Jurkat, Clone E6-1 (cell line): ENCODE measurements around the gene PEPD.

Experiments used
- DNase-seq: peaks from one replicate; pipeline ENCODE4 v3.0.0-alpha.2; 2011; ENCODE audit warnings: low read depth, low spot score
- H3K4me3 ChIP-seq: 2 replicates; pipeline ENCODE4 v1.5.1; 2011; ENCODE audit warnings: mild to moderate bottlenecking, low read length, control low read depth, moderate library complexity

The PEPD gene

DNA sequence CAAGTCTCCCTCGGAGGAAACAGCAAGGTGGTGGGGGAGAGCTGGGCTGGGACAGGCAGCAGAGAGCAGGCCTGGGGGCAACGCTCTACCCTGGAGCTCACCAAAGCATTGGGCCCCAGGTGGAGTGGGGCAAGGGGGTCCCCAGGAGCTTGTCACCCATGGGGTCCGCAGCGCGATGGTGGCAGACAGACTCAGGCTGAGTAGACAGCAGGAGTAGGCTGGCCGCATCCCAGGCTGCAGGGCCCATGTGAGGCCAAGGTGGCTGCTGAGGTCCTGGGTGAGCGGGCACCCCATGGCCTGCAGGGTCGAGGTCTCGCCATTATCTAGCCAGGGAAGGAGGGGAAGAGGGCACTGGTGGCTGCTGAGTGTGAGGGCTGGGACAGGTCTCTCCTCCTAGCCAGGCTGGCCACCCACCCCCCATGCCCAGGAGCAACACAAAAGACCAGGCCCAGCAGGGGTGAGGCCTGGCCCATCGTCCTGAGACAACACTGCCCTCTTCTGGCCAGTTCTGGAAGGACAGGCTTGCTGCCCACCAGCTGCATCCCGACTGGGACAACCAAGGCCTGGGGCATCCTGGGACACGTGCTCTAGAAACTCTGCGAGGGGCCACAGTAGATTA lies 115.0 kb downstream of the PEPD start:
- peak; percentile 24 for DNase-seq
- no peak overlapping the region for H3K4me3 ChIP-seq

DNA sequence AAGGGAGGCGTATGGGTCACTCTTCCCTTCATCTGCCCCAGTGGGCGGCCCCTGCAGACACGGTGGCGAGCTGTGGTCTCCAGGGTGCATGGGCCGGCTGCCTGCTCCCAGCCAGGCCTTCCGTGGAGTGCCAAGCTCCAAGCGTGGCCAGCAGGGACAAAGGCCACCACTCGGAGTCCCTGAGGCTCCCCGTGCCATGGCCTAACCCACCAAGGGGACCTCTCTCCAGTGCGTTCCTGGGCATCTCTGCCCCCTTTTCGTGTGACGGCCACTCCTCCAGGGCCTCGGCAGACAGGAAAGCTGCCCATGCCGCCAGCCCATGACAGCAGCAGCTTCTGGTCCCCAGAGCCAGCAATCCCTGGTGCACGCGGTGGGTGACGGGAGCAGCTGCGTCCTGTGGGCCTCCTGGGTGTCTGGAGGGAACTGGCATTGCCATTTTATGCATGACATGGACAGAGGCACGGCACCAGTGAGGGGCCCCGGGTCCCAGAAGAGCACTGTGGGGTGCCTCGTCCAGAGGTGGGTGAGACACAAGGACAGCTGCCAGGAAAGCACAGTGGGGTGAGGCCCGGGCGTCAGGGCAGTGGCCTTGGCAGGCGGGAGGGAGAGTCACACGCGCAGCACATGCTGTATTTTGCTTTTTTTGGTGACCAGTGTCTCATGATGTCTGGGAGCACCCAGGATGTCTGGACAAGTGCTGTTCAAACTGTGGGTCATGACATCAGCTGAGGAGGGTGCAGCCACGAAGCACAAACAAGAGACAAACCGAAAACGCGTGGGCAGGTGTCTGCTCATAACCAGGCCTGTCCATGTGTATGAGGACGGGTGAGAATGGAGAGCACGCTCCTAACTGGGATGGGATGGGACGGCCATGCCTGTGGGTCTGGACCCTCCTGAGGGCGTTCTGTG lies 115.8 kb downstream of the PEPD start:
- no peak overlapping the region for H3K4me3 ChIP-seq
- no peak for DNase-seq

DNA sequence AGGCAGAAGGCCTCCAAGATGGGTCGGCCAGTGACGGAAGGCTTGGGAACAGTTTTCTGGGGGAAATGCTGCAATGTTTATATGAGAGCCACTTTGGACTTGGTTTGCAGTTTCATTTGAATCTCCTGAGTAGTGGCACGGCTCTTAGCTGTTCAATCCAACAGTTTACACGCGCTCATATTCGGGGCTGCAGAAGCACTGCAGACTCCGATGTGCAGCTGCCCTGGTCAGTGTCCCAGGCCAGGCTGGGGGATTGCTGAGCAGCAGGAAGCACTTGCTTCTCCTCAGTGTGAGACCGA lies 116.4 kb downstream of the PEPD start:
- no peak overlapping the region for H3K4me3 ChIP-seq
- DNase-seq: no peak

DNA sequence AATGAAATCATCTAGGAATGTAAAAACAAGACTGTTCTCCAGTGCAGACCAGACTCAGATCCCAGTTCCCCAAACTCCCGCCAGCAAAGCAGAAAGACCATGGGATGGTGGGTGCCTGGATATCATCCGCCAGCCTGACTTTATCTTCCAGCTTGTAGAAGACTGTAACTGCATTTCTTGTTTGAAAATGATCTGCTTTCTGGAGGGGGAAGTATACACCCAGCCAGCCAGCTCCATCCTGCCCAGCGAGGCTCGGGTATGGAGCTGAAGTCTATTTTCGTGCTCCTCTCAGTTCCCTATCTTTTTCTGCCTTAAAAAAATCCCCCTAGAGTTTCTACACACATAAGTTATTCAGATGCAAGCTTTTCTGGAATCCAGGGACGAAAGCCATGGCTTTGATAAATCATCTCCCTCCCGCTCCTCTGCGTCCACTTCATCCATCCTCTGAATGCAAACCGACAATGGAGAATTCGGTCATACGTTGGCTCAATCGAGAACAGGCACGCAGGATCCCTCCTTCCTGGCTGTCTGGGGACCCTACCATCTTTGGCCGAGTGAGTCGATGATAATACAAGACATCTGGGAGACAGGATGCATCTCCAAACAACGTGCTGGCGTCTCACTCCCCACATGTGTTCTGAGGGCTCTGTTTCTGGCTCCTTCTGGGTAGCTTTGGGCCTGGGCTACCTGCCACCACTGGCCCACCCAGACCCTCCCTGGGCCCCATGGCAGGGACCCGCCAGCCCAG lies 116.9 kb downstream of the PEPD start:
- no peak overlapping the region for H3K4me3 ChIP-seq
- no peak for DNase-seq

DNA sequence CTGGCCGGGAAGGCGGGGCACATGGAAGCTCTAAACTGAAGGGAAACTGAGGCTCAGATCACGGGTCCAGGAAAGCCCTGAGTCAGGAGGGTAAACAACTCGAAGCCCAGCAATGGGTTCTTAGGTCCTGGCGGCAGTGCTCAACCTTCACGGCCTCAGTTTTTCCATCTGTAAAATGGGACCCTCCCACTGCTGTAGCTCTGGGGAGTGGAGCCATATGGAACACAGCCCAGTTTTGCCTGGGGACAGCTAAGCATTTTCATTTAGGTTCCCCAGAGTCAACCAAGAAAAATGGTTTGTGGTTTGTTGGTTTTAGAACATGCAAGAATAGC lies 117.7 kb downstream of the PEPD start:
- no peak overlapping the region for H3K4me3 ChIP-seq

DNA sequence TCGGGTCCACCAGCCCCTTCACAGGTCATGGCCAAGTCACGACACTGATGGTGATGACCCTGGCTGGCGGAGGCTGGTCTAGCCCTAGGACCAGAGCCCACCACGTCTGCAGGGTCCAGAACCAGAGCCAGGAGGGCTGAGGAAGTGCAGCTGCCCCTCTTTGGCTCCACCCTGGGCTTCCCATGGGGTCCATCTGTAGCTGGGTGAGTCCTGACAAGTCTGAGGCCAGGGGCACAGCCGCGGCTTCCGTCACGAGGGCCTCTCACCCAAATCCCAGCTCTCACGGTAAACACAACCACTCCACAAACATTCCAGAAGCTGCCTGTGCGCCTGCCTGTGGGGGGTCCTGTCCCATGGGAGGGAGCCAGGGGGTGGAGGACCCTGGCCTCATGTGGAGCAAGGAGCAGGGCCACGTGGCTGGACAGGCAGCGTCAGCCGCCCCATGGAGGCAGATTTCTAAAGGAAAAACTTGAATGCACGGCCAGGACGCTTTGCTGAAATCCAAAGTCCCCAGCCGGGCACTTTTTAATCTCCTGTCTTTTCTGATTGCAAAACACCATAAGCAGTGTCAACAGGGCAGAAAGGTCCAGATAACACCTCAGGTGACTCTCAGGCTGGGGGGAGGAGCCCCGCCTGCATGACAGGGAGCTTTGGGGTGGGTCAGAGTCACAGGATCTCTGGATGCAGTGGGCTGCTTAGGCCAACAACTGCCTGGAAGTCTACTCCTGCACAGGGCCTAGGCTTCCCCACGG lies 118.2 kb downstream of the PEPD start:
- no peak overlapping the region for H3K4me3 ChIP-seq
- no peak for DNase-seq

More for the DNA sequence above, 117.7 kb downstream of the PEPD start:
- no peak for DNase-seq

DNA sequence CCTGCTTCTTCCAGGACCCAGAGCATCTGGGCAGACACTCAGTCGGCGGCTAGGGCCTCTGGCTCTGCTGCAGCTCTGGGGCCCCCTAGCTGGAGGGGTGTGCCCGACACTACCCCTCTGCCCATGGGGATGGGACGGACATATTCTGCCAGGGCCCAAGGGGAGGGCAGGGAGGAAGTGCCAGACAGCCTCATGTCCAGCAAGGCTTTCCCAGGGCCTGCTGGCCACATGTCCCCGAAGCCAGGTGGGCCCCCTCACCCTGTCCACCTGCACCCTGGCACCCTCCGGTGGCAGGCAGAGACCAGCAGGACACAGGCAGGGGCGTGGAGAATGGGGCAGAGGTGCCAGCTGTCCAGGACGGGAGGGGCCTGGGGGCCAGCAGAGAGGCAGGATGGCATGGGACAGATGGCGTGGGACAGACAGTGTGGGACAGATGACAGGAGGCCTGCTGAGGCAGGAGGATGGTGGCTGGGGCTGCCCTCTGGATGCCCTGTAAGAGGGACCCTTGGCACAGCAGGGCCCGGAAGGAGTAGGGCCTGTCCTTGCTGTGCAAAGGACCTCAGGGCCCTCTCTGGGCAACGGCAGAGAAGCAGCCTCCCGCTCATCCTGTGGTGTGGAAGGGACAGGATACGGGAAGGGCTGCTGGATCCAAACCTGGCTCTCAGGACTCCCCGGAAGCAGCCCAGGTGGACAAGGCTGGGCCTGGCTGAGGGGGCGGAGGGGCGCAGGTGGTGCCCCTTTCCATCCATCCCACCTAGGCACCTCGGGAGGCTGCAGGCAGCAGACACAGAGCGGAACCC lies 119.0 kb downstream of the PEPD start:
- DNase-seq: no peak

DNA sequence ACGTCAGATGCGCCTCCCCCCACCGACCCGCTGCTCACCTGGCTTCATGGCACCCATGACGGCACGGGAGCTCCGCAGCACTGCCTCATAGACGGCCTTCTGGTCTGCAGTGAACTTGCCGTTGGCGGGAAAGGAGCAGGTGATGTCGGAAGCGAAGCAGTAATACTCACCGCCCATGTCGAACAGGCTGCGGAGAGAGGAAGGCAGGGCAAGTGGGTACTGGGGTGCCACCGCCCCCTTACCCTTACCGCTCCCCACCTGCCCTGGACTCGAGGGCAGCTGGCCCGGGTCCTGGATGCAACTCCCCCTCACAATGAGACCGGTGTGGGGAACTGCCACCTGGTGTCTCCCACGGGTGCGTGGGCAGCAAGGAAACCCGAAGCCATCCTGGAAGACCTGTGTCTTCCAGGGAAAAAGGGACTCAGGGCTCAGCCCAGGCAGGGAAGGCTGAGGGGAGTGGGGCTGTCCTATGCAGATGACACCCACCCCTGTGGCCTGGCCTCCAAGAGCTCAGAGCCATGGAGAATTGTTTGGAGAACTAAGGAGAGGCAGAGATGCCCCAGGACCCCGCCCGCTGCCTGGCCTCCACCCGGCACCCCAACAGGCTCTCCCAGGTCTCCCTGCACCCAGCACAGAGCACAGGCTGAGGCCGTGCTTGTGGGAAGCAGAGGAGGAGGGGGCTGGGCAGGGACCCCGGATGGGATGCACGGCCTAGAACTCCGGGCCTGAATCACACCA lies 119.7 kb downstream of the PEPD start:
- no peak overlapping the region for H3K4me3 ChIP-seq
- DNase-seq: no peak

More for the DNA sequence above, 119.0 kb downstream of the PEPD start:
- H3K4me3 ChIP-seq: no peak overlapping the region

DNA sequence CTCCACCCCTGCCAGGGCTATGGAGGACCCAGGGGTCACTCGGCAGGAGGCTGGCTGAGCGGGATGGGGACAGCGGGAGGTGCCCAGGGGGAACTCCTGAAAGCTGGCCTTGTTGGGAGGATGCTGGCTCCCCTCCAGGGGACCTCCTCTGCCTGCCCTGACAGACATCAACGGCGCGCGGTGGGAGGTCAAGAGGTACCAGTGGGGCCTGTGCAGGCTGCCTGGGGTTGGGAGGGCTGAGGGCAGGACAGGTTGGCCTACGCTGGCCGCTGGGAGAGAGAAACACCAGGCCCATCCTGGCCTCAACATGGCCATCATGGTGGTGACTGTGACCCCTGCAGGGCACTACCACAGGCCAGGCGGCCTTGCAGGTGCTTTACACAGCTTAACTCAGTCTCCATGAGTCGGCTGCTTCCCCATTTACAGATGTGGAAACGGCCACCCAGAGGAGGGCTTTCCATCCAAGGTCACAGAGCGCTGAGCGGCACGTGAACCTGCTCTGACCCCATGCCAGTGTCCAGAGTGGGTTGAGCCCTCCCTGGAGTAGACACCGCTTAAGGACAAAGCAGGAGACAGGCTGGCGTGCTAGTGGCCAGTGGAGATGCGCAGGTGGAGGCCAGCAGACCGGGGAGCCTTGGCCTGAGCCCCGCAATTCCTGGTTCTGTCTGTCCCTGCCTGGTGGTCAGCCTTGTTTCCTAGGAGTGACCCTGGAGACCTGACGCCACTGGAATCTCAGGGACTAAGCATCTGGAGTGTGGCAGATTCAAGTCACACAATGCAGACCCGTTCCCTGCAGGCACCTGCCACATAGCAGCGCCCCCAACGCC lies 120.5 kb downstream of the PEPD start:
- DNase-seq: no peak
- H3K4me3 ChIP-seq: no peak overlapping the region

DNA sequence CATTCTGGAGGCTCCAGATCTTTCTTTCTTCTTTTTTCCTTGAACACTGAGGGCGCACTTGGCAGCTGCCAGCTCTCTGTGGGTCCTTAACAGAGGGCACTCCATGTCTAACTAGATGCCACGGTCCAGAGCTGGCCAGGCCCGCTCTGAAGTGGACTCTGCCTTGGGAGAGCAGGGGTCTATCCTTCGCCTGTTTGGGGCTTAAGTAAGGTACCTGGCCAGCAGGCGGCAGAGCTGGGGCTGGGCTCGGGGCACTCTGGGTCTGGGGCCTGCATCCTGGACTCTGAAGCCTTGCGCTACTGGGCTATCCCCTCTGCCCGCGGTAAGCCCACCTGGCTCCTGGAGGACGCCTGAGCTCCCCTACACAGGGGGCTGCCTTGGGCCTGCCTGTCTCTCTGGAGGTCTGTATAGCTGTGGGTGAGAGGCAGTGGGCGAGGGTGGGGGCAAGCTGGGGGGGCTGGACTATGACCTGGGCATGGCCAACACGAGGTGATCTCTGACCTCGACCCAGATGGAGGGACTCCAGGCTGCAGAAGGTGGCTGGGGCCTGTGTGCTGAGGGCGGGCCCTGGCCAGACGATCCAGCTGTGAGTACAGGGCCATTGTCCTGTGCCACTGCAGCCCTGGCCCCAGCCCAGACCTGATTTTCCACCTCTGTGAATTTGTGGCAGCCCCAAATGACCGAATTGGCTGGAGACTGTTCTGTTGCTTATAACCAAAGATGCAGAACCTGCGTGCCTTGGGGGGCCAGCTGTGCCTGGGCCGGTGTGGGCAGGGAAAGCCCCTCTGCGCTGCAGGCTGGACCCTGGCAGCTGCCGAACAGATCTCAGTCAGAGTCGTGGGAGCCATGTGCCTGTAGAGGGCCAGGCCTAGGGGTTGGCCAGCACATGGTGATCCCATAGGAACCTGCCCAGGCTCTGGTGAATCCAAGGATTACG lies 121.6 kb downstream of the PEPD start:
- DNase-seq: no peak
- H3K4me3 ChIP-seq: no peak overlapping the region

DNA sequence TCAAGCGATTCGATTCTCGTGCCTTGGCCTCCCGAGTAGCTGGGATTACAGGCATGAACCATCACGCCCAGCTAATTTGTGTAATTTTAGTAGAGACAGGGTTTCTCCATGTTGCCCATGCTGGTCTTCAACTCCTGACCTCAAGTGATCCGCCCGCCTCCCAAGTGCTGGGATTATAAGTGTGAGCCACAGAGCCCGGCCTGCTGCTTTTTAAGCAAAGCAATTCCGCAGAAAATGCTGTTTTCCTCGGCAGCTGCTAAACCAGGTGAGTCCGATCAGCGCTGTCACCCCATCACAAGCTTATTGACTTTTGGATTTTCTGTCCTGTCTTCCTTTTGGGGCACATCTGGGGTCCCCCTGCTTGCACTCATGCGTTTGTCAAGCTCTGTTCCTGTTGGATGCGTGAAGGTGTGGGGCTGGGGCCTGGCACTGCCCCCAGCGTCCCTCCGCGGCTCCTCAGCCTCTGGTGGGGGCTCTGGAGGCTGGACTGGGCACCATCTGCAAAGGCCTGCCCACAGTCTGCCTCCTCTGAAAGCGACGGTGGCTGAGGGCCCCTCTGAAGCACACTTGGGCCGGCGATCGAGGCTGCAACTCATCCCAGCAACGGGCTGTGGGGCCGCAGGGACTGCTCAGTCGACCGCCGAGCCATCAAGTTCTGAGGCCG lies 122.4 kb downstream of the PEPD start:
- no peak for DNase-seq
- no peak overlapping the region for H3K4me3 ChIP-seq

DNA sequence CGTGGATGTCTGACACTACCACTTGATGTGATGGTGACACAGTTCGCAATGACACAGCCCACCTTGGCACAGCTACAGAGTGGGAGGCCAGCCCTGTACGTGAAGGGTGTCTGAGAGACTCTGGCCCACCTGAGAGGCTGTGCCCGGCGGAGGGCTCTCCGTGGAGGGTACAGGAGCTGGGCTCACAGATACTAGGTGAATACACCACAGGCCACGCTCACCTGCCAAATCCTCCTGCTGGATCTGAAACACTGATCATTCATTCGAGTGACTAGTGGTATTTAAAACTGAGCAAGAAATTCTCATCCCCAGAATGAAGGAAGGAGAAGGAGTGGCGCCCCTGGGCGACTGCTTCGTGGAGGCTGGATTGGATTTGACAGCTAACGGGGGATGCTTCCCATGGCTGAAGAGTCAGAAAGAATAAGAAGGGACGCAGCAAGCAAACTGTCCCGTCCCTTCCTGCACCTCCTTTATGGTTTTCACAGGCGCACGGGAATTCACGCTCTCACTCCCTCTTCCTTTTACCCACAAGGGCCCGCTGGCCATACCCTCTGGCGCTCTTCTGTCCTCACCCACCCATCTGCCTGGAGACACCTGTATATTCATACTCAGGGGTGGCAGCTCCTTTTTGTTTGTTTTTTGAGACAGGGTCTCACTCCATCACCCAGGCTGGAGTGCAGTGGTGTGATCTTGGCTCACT lies 123.1 kb downstream of the PEPD start:
- no peak overlapping the region for H3K4me3 ChIP-seq
- no peak for DNase-seq

DNA sequence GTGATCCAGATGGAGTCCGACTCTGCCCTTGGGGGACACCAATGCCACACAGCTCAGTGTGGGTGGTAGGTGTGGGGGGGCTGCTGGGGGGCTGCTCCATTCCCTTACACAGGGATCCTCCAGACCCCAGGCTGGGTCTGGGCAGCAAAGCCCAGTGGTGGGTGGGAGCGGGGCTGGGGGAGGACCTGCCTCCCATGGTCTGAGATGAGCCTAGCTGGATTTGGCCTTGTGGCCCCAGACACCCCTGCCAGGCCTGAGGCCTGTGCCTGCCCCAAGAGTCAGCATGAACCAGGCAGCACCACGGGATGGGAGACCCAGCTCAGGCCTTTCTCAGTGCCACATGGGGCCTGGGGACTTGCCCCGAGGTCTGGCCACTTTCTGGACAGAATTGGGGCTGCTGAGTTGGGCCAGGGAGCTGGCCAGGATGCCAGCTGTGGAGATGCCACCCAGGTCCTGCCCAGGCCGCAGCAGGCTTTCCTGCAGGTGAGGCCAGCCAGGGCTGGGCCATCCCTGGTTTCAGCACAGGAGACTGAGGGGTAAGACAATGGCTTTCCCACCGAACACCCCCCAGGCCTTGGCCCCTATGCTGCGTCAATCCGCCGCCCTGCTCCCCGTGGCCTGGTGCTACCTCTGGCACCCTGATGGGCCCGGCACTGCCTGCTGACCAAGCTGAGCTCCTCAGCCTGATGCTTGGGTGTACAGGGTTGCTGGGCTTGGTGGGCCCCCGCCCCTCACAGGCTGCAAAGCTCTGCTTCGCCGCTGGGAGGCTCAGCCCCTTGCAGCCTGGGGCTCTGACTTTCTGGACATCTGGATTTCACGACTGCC lies 123.8 kb downstream of the PEPD start:
- H3K4me3 ChIP-seq: no peak overlapping the region
- no peak for DNase-seq

DNA sequence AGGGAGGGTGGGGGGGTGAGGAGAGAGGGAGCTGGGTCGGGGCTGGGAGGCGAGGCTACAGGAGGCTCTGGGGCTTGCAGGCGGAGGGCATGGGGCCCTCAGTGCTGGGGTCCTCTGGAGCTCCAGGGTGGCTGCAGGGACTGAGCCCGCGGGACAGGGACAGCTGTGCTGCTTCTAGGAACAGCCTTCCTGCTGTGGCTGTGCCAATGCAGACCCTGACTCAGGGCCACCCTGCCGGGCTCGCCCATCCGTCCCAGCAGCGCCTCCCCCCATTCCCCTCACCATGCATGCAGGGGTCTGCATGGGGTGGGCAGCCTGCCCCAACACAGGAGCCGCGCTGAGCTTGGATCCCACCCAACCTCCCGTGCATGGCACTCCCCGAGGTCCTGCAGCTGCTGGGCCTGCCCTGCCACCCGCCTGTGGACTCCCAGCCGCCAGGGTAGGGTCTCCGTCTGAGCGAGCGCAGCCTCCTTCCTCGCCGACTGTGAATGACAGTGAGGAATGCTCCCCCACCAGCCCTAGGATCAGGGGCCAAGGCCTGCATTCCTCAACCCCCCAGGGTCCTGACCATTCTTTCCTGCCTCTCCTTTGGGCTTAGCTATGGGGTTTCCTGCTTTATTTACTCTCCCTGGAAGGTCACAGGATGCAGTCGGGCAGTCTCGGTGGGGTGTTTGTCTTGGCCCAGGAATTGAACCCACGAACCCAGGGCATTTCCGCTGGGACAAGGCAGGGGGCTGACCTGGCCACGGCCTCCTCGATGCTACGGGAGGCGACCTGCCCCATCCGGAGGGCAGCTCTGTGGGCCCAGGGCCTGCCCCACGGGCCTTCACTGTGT lies 124.7 kb downstream of the PEPD start:
- H3K4me3 ChIP-seq: no peak overlapping the region
- DNase-seq: no peak
